Neural cell (in vitro differentiated cells): ENCODE results near the gene KCTD16. TPM values are rescaled to one million over a fixed set of nuclear protein-coding genes. Genes with fewer than 3 reads are reported as not detected.

Source experiments
- H2AFZ ChIP-seq: fragments of 200-600, 300-800 bp; sonication (generic), shearing (Covaris generic); 2 replicates; pipeline ENCODE4 v1.6.0; 2014; ENCODE audit warnings: low read depth, mild to moderate bottlenecking, antibody characterized with exemption, low read length, moderate library complexity
- H3F3A ChIP-seq: fragments of 200-600 bp; shearing (Covaris generic); 2 replicates; pipeline ENCODE4 v1.6.1; 2016; ENCODE audit warnings: mild to moderate bottlenecking, moderate library complexity, mixed read lengths, antibody characterized with exemption, low read length; ENCODE audit not compliant: insufficient read depth, poor library complexity, severe bottlenecking
- H3K27ac ChIP-seq: fragments of 200-600, 300-800 bp; sonication (generic), shearing (Covaris generic); 2 replicates; pipeline ENCODE4 v1.5.1; 2014; ENCODE audit warnings: mild to moderate bottlenecking, low read length, moderate library complexity
- H3K27me3 ChIP-seq: fragments of 300-800, 200-600 bp; sonication (generic), shearing (Covaris generic); 2 replicates; pipeline ENCODE4 v1.6.0; 2014; ENCODE audit warnings: mild to moderate bottlenecking, low read depth, low read length, moderate library complexity; ENCODE audit not compliant: insufficient read depth
- H3K36me3 ChIP-seq: fragments of 300-800, 200-600 bp; sonication (generic), shearing (Covaris generic); 2 replicates; pipeline ENCODE4 v1.5.1; 2014; ENCODE audit warnings: mild to moderate bottlenecking, antibody characterized with exemption, low read length, moderate library complexity; ENCODE audit not compliant: insufficient read depth
- H3K4me2 ChIP-seq: fragments of 300-800, 200-600 bp; sonication (generic), shearing (Covaris generic); 2 replicates; pipeline ENCODE4 v1.6.0; 2014; ENCODE audit warnings: mild to moderate bottlenecking, low read length
- H3K4me3 ChIP-seq: fragments of 300-800, 200-600 bp; sonication (generic), shearing (Covaris generic); 2 replicates; pipeline ENCODE4 v1.5.1; 2014; ENCODE audit warnings: mild to moderate bottlenecking, low read length, moderate library complexity
- H3K79me2 ChIP-seq: fragments of 200-600 bp; shearing (Covaris generic); replicated peaks from 2 replicates; pipeline ENCODE4 v1.6.0; 2014; ENCODE audit warnings: mild to moderate bottlenecking, low read length, moderate library complexity; ENCODE audit not compliant: insufficient read depth
- H3K9ac ChIP-seq: fragments of 300-800, 200-600 bp; sonication (generic), shearing (Covaris generic); 2 replicates; pipeline ENCODE4 v1.6.1; 2016; ENCODE audit warnings: mild to moderate bottlenecking, low read length, mixed read lengths
- H3K9me2 ChIP-seq: fragments of 200-600 bp; shearing (Covaris generic); 2 replicates; pipeline ENCODE4 v1.6.1; 2016; ENCODE audit warnings: mild to moderate bottlenecking, low read length, mixed read lengths; ENCODE audit not compliant: insufficient read depth
- H3K9me3 ChIP-seq: fragments of 200-600, 300-800 bp; sonication (generic), shearing (Covaris generic); 2 replicates; pipeline ENCODE4 v1.6.1; 2016; ENCODE audit warnings: mild to moderate bottlenecking, mixed run types, low read length, moderate library complexity, mixed read lengths
- H4K20me1 ChIP-seq: fragments of 200-600 bp; shearing (Covaris generic); 2 replicates; pipeline ENCODE4 v1.6.1; 2016; ENCODE audit warnings: mild to moderate bottlenecking, mixed run types; ENCODE audit not compliant: insufficient read depth
- EP300 ChIP-seq: fragments of 450-650 bp; conservative IDR thresholded peaks from 2 replicates; pipeline ENCODE4 v1.6.1; 2014; ENCODE audit warnings: antibody characterized with exemption, mild to moderate bottlenecking, moderate library complexity; ENCODE audit not compliant: poor library complexity, severe bottlenecking
- EZH2 ChIP-seq: fragments of 200-600, 300-800 bp; shearing (Covaris generic), sonication (generic); IDR thresholded peaks from 2 replicates; pipeline ENCODE4 v1.6.1; 2014; ENCODE audit warnings: antibody characterized with exemption, low read length, borderline replicate concordance, mild to moderate bottlenecking; ENCODE audit not compliant: insufficient read depth, poor library complexity, severe bottlenecking
- MXI1 ChIP-seq: fragments of 450-650 bp; conservative IDR thresholded peaks from 2 replicates; pipeline ENCODE4 v1.6.1; 2014; ENCODE audit warnings: antibody characterized with exemption, mild to moderate bottlenecking; ENCODE audit not compliant: poor library complexity, severe bottlenecking
- POLR2AphosphoS5 ChIP-seq: IDR thresholded peaks from 2 replicates; pipeline ENCODE4 v1.6.1; 2012
- RAD21 ChIP-seq: fragments of 450-650 bp; conservative IDR thresholded peaks from 2 replicates; pipeline ENCODE4 v1.6.1; 2014; ENCODE audit warnings: antibody characterized with exemption, mild to moderate bottlenecking, moderate library complexity
- SMC3 ChIP-seq: fragments of 450-650 bp; conservative IDR thresholded peaks from 2 replicates; pipeline ENCODE4 v1.6.1; 2014; ENCODE audit warnings: antibody characterized with exemption, mild to moderate bottlenecking, moderate library complexity; ENCODE audit not compliant: poor library complexity
- TAF1 ChIP-seq: IDR thresholded peaks from 2 replicates; pipeline ENCODE4 v1.6.1; 2012; ENCODE audit warnings: low read depth
- polyA plus RNA-seq: library from polyadenylated mRNA; depleted of rRNA; stranded (reverse); fragments of >200 nt; gene quantifications from 2 replicates; pipeline ENCODE4 v1.2.3, GENCODE V29; 2014
- TF ChIP-seq, protein P1 (sequence below): IDR thresholded peaks from 2 replicates; pipeline ENCODE4 v1.6.1; 2012; ENCODE audit warnings: borderline replicate concordance
- TF ChIP-seq, protein P2 (sequence below): fragments of 450-650 bp; IDR thresholded peaks from 2 replicates; pipeline ENCODE4 v1.5.1; 2014; ENCODE audit warnings: antibody characterized with exemption, mild to moderate bottlenecking, moderate library complexity; ENCODE audit not compliant: poor library complexity, severe bottlenecking

KCTD16 gene
- polyA plus RNA-seq, 1 donor from 2014 or later = 7.1 TPM

DNA sequence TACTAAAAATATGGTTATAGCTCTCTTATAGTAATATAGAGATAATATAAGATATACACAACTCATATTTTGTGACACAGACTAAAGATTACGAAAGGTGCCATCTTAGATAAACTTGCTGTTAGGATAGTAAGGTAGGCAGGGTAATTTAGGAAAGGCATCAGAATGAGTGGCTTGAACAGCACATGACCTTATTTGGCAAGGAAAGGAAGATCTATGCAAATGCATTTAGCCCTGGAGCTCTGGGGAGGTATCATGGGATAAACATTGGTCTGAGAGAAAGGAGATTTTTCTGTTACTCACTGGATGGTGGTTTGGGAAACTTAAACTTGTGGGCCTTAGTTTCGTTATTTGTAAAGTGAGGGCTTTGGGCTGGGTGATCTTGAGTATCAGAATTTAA lies 65.8 kb downstream of the KCTD16 start:
- Histone ChIP-seq H3K9ac (no peak overlapping the region), H3K27me3 (no peaks in the 10 kb centered on the region), H3K27ac (no peak overlapping the region), H2AFZ (no peak overlapping the region), H3K9me2 (no peaks in the 10 kb centered on the region), H3K4me2 (no peak overlapping the region), H3K36me3 (no peaks in the 10 kb centered on the region), H3K9me3 (no peaks in the 10 kb centered on the region), H3K4me3 (no peak overlapping the region), H4K20me1 (no peaks in the 10 kb centered on the region), H3K79me2 (no peaks in the 10 kb centered on the region), H3F3A (no peaks in the 10 kb centered on the region)
- TF ChIP-seq, protein P1, sequence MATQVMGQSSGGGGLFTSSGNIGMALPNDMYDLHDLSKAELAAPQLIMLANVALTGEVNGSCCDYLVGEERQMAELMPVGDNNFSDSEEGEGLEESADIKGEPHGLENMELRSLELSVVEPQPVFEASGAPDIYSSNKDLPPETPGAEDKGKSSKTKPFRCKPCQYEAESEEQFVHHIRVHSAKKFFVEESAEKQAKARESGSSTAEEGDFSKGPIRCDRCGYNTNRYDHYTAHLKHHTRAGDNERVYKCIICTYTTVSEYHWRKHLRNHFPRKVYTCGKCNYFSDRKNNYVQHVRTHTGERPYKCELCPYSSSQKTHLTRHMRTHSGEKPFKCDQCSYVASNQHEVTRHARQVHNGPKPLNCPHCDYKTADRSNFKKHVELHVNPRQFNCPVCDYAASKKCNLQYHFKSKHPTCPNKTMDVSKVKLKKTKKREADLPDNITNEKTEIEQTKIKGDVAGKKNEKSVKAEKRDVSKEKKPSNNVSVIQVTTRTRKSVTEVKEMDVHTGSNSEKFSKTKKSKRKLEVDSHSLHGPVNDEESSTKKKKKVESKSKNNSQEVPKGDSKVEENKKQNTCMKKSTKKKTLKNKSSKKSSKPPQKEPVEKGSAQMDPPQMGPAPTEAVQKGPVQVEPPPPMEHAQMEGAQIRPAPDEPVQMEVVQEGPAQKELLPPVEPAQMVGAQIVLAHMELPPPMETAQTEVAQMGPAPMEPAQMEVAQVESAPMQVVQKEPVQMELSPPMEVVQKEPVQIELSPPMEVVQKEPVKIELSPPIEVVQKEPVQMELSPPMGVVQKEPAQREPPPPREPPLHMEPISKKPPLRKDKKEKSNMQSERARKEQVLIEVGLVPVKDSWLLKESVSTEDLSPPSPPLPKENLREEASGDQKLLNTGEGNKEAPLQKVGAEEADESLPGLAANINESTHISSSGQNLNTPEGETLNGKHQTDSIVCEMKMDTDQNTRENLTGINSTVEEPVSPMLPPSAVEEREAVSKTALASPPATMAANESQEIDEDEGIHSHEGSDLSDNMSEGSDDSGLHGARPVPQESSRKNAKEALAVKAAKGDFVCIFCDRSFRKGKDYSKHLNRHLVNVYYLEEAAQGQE = no peak
- TF ChIP-seq TAF1 (no peak), SMC3 (no peak), RAD21 (no peak), MXI1 (no peak), POLR2AphosphoS5 (no peak), EZH2 (no peak), EP300 (no peak)
- TF ChIP-seq, protein P2, sequence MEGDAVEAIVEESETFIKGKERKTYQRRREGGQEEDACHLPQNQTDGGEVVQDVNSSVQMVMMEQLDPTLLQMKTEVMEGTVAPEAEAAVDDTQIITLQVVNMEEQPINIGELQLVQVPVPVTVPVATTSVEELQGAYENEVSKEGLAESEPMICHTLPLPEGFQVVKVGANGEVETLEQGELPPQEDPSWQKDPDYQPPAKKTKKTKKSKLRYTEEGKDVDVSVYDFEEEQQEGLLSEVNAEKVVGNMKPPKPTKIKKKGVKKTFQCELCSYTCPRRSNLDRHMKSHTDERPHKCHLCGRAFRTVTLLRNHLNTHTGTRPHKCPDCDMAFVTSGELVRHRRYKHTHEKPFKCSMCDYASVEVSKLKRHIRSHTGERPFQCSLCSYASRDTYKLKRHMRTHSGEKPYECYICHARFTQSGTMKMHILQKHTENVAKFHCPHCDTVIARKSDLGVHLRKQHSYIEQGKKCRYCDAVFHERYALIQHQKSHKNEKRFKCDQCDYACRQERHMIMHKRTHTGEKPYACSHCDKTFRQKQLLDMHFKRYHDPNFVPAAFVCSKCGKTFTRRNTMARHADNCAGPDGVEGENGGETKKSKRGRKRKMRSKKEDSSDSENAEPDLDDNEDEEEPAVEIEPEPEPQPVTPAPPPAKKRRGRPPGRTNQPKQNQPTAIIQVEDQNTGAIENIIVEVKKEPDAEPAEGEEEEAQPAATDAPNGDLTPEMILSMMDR = no peak

- Histone ChIP-seq H3K79me2 (no peaks in the 10 kb centered on the region), H3K4me3 (no peak overlapping the region), H3K27me3 (no peaks in the 10 kb centered on the region), H4K20me1 (no peaks in the 10 kb centered on the region), H2AFZ (no peak overlapping the region), H3K4me2 (no peak overlapping the region), H3F3A (no peaks in the 10 kb centered on the region), H3K27ac (no peak overlapping the region), H3K9me2 (no peaks in the 10 kb centered on the region), H3K9me3 (no peaks in the 10 kb centered on the region), H3K36me3 (no peaks in the 10 kb centered on the region), H3K9ac (no peak overlapping the region)
- no peak for TF ChIP-seq EZH2
- no peak for TF ChIP-seq TAF1
- TF ChIP-seq, protein P1 = no peak
- no peak for TF ChIP-seq MXI1
- TF ChIP-seq SMC3 = no peak
- TF ChIP-seq RAD21 = no peak
- no peak for TF ChIP-seq EP300
- no peak for TF ChIP-seq POLR2AphosphoS5
- TF ChIP-seq, protein P2 = no peak
These were observed 67.2 kb downstream of the KCTD16 start for GRCh38 chr5:144237851-144238250.
